GM23338 (cell line): ENCODE data around the gene VEGFC.

Source experiments
- CTCF ChIP-seq, 2 experiments: fragments of 200-600 bp in 1 of 2; sonication (generic) in 1 of 2; conservative IDR thresholded peaks; 2 replicates each; pipeline versions ENCODE4 v1.5.1 to v1.6.1; 2016 to 2017; ENCODE audit warnings: antibody characterized with exemption in 2 of 2, low read depth in 2 of 2, mild to moderate bottlenecking in 2 of 2, moderate library complexity in 1 of 2
- EZH2 ChIP-seq: fragments of 200-600 bp; sonication (generic); IDR thresholded peaks from one replicate; pipeline ENCODE4 v1.8.0; 2017; ENCODE audit warnings: antibody characterized with exemption, mild to moderate bottlenecking, low read depth; ENCODE audit not compliant: unreplicated experiment
- JUNB ChIP-seq: IDR thresholded peaks from one replicate; pipeline ENCODE4 v1.6.1; 2016; ENCODE audit warnings: antibody characterized with exemption; ENCODE audit not compliant: unreplicated experiment
- TF ChIP-seq, protein P1 (sequence below): IDR thresholded peaks from one replicate; pipeline ENCODE4 v1.6.1; 2018; ENCODE audit warnings: antibody characterized with exemption; ENCODE audit not compliant: unreplicated experiment

GRCh38 chr4:176758731-176759130 lies 34.0 kb downstream of the VEGFC start:
- no peak for TF ChIP-seq CTCF (conservative IDR thresholded peaks at IDR 0.05; ENCODE audit: low read depth in 2 of 2)
- no peak for TF ChIP-seq EZH2
- TF ChIP-seq, protein P1, sequence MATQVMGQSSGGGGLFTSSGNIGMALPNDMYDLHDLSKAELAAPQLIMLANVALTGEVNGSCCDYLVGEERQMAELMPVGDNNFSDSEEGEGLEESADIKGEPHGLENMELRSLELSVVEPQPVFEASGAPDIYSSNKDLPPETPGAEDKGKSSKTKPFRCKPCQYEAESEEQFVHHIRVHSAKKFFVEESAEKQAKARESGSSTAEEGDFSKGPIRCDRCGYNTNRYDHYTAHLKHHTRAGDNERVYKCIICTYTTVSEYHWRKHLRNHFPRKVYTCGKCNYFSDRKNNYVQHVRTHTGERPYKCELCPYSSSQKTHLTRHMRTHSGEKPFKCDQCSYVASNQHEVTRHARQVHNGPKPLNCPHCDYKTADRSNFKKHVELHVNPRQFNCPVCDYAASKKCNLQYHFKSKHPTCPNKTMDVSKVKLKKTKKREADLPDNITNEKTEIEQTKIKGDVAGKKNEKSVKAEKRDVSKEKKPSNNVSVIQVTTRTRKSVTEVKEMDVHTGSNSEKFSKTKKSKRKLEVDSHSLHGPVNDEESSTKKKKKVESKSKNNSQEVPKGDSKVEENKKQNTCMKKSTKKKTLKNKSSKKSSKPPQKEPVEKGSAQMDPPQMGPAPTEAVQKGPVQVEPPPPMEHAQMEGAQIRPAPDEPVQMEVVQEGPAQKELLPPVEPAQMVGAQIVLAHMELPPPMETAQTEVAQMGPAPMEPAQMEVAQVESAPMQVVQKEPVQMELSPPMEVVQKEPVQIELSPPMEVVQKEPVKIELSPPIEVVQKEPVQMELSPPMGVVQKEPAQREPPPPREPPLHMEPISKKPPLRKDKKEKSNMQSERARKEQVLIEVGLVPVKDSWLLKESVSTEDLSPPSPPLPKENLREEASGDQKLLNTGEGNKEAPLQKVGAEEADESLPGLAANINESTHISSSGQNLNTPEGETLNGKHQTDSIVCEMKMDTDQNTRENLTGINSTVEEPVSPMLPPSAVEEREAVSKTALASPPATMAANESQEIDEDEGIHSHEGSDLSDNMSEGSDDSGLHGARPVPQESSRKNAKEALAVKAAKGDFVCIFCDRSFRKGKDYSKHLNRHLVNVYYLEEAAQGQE = no peak
- no peak for TF ChIP-seq JUNB
